ENCODE measurements around the gene SLC2A13. TPM values are rescaled to one million over a fixed set of nuclear protein-coding genes. Genes with fewer than 3 reads are reported as not detected.

The SLC2A13 gene
- total and polyA plus RNA-seq, 8 donors, result 2.7 to 10.7 (median 6.8) TPM

- Histone ChIP-seq H3K27me3 (no peaks in the 10 kb centered on the region), H3K9me3 (no peaks in the 10 kb centered on the region), H3K4me1 (peaks cover 0 to 3% (median 0%) of the 10 kb centered on the region in 3 donors), H3K27ac (no peak overlapping the region), H3K4me3 (no peak overlapping the region), H3K36me3 (no peaks in the 10 kb centered on the region)
- WGBS, 2 donors, result 82 to 91% methylated on average over 1 of the region's 1 CpG
- DNase-seq, result no peak
- no peak for FAIRE-seq
- intact Hi-C loops (cut with DNase I), result no loop called here
- ATAC-seq, result no peak
- no peak for TF ChIP-seq CTCF (IDR thresholded peaks at IDR 0.05)
Measured at GRCh38 chr12:39971348-39971747, 134.5 kb downstream of the SLC2A13 start.

GRCh38 chr12:39966721-39967120 is 139.2 kb downstream of the SLC2A13 start:
- H3K36me3 ChIP-seq, result no peaks in the 10 kb centered on the region
- DNase-seq, result no peak
- ATAC-seq, result no peak
- no peak overlapping the region for H3K4me3 ChIP-seq
- 82 to 92% methylated on average over 2 of the region's 2 CpGs for WGBS, 2 donors
- FAIRE-seq, result no peak
- intact Hi-C loops (cut with DNase I), result no loop called here
- no peaks in the 10 kb centered on the region for H3K9me3 ChIP-seq
- H3K27me3 ChIP-seq, result no peaks in the 10 kb centered on the region
- no peak for TF ChIP-seq CTCF (IDR thresholded peaks at IDR 0.05)
- no peak overlapping the region for H3K27ac ChIP-seq
- H3K4me1 ChIP-seq, result peaks cover 0 to 4% (median 0%) of the 10 kb centered on the region in 3 donors

GRCh38 chr12:39966256-39966655 is 139.6 kb downstream of the SLC2A13 start:
- 54 to 58% methylated on average over 2 of the region's 2 CpGs for WGBS, 2 donors
- intact Hi-C loops (cut with DNase I), result no loop called here
- peaks cover 0 to 4% (median 0%) of the 10 kb centered on the region in 3 donors for H3K4me1 ChIP-seq
- no peaks in the 10 kb centered on the region for H3K27me3 ChIP-seq
- no peak for FAIRE-seq
- H3K9me3 ChIP-seq, result no peaks in the 10 kb centered on the region
- no peak for TF ChIP-seq CTCF (IDR thresholded peaks at IDR 0.05)
- no peak for DNase-seq
- H3K36me3 ChIP-seq, result no peaks in the 10 kb centered on the region
- no peak overlapping the region for H3K4me3 ChIP-seq
- no peak for ATAC-seq
- no peak overlapping the region for H3K27ac ChIP-seq

DNA sequence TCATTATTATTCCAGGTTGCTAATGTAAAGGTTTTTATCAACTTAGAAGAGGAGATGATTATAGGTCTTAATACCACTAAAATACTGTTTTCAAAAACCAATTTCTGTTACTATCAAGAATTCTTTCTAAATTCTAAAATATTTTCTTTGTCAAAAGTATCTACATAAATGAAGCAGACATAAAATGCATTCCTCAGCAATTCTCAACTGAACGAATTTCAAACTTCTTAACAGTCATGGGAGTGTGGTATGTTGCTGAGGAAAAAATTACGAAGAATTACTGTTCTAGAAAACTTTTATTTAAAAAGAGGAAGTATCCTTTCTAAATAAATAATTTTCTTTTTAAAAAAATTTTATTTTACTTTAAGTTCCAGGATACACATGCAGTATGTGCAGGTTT is 146.4 kb downstream of the SLC2A13 start:
- WGBS, 2 donors, result 92 to 94% methylated on average over 2 of the region's 2 CpGs
- TF ChIP-seq CTCF (IDR thresholded peaks at IDR 0.05), result no peak
- ATAC-seq (no peak), FAIRE-seq (peak; percentile 73), DNase-seq (no peak)
- Histone ChIP-seq H3K4me3 (no peak overlapping the region), H3K27me3 (no peaks in the 10 kb centered on the region), H3K36me3 (no peaks in the 10 kb centered on the region), H3K9me3 (no peaks in the 10 kb centered on the region), H3K27ac (no peak overlapping the region), H3K4me1 (no peaks in the 10 kb centered on the region)
- intact Hi-C loops (cut with DNase I), result no loop called here

GRCh38 chr12:39959031-39959430 is 146.8 kb downstream of the SLC2A13 start:
- Histone ChIP-seq H3K36me3 (no peaks in the 10 kb centered on the region), H3K4me3 (no peak overlapping the region), H3K4me1 (no peaks in the 10 kb centered on the region), H3K9me3 (no peaks in the 10 kb centered on the region), H3K27me3 (no peaks in the 10 kb centered on the region), H3K27ac (no peak overlapping the region)
- no peak for ATAC-seq
- DNase-seq, result no peak
- no peak for TF ChIP-seq CTCF (IDR thresholded peaks at IDR 0.05)
- FAIRE-seq, result no peak
- intact Hi-C loops (cut with DNase I), result no loop called here
- 88 to 91% methylated on average over 2 of the region's 2 CpGs for WGBS, 2 donors

Measured in pancreas (tissue), 10 donors.